SK-N-SH (cell line): Measurements from ENCODE around the gene HOXD10.

Experiments
- CHD2 ChIP-seq: fragments of 150-350 bp; IDR thresholded peaks from 2 replicates; pipeline ENCODE4 v1.6.1; 2018; ENCODE audit warnings: low read length; ENCODE audit not compliant: partially characterized antibody
- ELF1 ChIP-seq: IDR thresholded peaks from 2 replicates; pipeline ENCODE4 v1.4.0; 2012
- GABPA ChIP-seq: IDR thresholded peaks from 2 replicates; pipeline ENCODE4 v1.4.0; 2012; ENCODE audit warnings: low read depth, mild to moderate bottlenecking
- MEF2A ChIP-seq: IDR thresholded peaks from 2 replicates; pipeline ENCODE4 v1.4.0; 2012; ENCODE audit warnings: low read depth, borderline replicate concordance
- RAD21 ChIP-seq: IDR thresholded peaks from 2 replicates; pipeline ENCODE4 v1.6.1; 2012; ENCODE audit warnings: mild to moderate bottlenecking, low read length
- SIN3A ChIP-seq: IDR thresholded peaks from 2 replicates; pipeline ENCODE4 v1.6.1; 2012; ENCODE audit warnings: low read depth, mild to moderate bottlenecking, low read length, moderate library complexity, borderline replicate concordance
- SMC3 ChIP-seq: IDR thresholded peaks from 2 replicates; pipeline ENCODE4 v1.6.1; 2012; ENCODE audit warnings: low read depth, low read length, improper control_type of control experiment
- TAF1 ChIP-seq: IDR thresholded peaks from 2 replicates; pipeline ENCODE4 v1.6.1; 2012; ENCODE audit warnings: low read depth, mild to moderate bottlenecking, low read length, moderate library complexity, borderline replicate concordance
- TF ChIP-seq, protein P1 (sequence below): fragments of 150-350 bp; IDR thresholded peaks from 2 replicates; pipeline ENCODE4 v1.6.1; 2017; ENCODE audit warnings: antibody characterized with exemption, low read length, low read depth, borderline replicate concordance
- TF ChIP-seq, protein P2 (sequence below): IDR thresholded peaks from 2 replicates; pipeline ENCODE4 v1.4.0; 2012; ENCODE audit warnings: low read depth, borderline replicate concordance
- TF ChIP-seq, protein P3 (sequence below): fragments of 200-600 bp; sonication (generic); IDR thresholded peaks from 2 replicates; pipeline ENCODE4 v1.6.1; 2017; ENCODE audit warnings: antibody characterized with exemption, mild to moderate bottlenecking, moderate library complexity

DNA sequence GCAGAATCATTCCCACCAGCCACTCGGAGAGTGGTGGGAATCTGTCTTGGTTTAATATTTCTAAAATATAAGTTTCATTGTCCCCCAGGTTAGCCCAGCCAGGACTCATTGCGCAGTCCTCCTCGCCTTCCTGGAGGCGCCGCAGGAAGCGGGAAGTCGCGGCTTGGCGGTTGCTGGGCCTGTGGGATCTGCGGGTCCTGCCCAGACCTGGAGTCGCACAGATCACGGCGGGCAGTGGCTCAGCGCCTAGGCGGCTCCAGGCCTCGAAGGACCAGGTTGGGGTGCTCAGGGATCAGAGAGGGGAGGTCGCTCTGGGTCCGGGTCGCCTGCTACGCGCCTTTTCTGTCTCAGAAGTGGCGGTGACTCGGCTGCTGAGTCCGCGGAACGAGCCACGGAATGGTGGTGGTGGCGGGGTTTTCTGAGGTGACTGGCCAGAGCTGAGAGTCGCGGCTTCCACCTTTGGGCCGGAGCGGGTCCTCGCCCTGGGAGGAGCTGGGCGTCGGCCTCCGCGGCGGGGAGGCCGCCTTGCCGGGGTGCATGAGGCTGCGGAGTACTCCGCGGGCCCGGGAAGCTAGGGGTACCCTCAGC, 43.2 kb downstream of the HOXD10 start:
- no peak for TF ChIP-seq CHD2
- TF ChIP-seq, protein P1, sequence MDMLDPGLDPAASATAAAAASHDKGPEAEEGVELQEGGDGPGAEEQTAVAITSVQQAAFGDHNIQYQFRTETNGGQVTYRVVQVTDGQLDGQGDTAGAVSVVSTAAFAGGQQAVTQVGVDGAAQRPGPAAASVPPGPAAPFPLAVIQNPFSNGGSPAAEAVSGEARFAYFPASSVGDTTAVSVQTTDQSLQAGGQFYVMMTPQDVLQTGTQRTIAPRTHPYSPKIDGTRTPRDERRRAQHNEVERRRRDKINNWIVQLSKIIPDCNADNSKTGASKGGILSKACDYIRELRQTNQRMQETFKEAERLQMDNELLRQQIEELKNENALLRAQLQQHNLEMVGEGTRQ, result no peak
- no peak for TF ChIP-seq SIN3A
- TF ChIP-seq, protein P2, sequence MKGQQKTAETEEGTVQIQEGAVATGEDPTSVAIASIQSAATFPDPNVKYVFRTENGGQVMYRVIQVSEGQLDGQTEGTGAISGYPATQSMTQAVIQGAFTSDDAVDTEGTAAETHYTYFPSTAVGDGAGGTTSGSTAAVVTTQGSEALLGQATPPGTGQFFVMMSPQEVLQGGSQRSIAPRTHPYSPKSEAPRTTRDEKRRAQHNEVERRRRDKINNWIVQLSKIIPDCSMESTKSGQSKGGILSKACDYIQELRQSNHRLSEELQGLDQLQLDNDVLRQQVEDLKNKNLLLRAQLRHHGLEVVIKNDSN, result no peak
- TF ChIP-seq, protein P3, sequence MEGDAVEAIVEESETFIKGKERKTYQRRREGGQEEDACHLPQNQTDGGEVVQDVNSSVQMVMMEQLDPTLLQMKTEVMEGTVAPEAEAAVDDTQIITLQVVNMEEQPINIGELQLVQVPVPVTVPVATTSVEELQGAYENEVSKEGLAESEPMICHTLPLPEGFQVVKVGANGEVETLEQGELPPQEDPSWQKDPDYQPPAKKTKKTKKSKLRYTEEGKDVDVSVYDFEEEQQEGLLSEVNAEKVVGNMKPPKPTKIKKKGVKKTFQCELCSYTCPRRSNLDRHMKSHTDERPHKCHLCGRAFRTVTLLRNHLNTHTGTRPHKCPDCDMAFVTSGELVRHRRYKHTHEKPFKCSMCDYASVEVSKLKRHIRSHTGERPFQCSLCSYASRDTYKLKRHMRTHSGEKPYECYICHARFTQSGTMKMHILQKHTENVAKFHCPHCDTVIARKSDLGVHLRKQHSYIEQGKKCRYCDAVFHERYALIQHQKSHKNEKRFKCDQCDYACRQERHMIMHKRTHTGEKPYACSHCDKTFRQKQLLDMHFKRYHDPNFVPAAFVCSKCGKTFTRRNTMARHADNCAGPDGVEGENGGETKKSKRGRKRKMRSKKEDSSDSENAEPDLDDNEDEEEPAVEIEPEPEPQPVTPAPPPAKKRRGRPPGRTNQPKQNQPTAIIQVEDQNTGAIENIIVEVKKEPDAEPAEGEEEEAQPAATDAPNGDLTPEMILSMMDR, result no peak
- TF ChIP-seq ELF1, result no peak
- no peak for TF ChIP-seq MEF2A
- TF ChIP-seq RAD21, result no peak
- no peak for TF ChIP-seq GABPA
- no peak for TF ChIP-seq TAF1
- TF ChIP-seq SMC3, result no peak
